ENCODE results near the gene MAN2B1.

- TF ChIP-seq POLR2A (IDR thresholded peaks at IDR 0.05) (no peak), CTCF (IDR thresholded peaks at IDR 0.05) (no peak)
Measured at GRCh38 chr19:12626958-12627357, 39.6 kb downstream of the MAN2B1 start.
